Measurements from ENCODE around the gene SHROOM3. TPM values are rescaled to one million over a fixed set of nuclear protein-coding genes. Genes with fewer than 3 reads are reported as not detected.

SHROOM3 gene
- total RNA-seq, 4 donors from 2014 or later = 29.5 to 127 (median 59.9) TPM

DNA sequence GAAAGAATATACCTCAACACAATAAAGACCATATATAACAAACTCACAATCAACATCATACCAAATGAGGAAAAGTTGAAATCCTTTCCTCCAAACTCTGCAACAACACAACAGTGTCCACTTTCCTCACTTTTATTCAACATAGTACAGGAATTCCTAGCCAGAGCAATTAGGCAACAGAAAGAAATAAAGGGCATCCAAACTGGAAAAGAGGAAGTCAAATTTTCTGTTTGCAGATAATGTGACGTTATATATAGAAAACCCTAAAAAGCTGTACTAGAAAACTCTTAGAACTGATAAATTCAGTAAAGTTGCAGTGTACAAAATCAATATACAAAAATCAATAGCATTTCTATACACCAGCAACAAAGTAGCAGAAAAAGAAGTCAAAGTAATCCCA is 355.3 kb downstream of the SHROOM3 start:
- Histone ChIP-seq H3K36me3 (no peaks in the 10 kb centered on the region), H3K4me3 (no peak overlapping the region), H3K4me1 (no peaks in the 10 kb centered on the region), H3K27me3 (no peaks in the 10 kb centered on the region), H3K9me3 (no peaks in the 10 kb centered on the region), H3K27ac (no peak overlapping the region)
- 73 to 100% methylated on average over 1 of the region's 1 CpG for WGBS, 2 donors (ENCODE audit: low coverage in 1 of 2)
- ATAC-seq = no peak
- no peak for TF ChIP-seq POLR2A (IDR thresholded peaks at IDR 0.05)
- TF ChIP-seq POLR2AphosphoS5 (IDR thresholded peaks at IDR 0.05) = no peak
- TF ChIP-seq CTCF (IDR thresholded peaks at IDR 0.05) = no peak
- no peak for TF ChIP-seq EP300 (IDR thresholded peaks at IDR 0.05)

DNA sequence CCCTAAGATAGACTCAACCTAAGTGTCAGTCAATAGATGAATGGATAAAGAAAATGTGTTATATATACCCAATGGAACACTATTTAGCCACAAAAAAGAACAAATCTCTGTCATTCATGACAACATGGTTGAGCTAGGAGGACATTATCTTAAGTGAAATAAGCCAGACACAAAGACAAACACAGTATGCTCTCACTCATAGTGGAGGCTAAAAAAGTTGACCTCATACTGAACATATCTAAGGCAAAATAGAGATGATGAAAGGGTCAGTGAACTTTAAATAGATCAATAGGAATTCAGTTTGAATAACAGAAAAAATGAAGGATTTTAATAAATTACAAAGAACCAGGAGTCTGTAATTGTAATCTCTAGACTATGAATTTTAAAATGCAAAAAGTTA is 356.4 kb downstream of the SHROOM3 start:
- Histone ChIP-seq H3K27ac (no peak overlapping the region), H3K4me3 (no peak overlapping the region), H3K9me3 (no peaks in the 10 kb centered on the region), H3K4me1 (no peaks in the 10 kb centered on the region), H3K36me3 (no peaks in the 10 kb centered on the region), H3K27me3 (no peaks in the 10 kb centered on the region)
- no peak for ATAC-seq
- TF ChIP-seq EP300 (IDR thresholded peaks at IDR 0.05) (no peak), CTCF (IDR thresholded peaks at IDR 0.05) (no peak), POLR2A (IDR thresholded peaks at IDR 0.05) (no peak), POLR2AphosphoS5 (IDR thresholded peaks at IDR 0.05) (no peak)

GRCh38 chr4:76792418-76792817 is 357.4 kb downstream of the SHROOM3 start:
- no peak for ATAC-seq

GRCh38 chr4:76795243-76795642 is 360.2 kb downstream of the SHROOM3 start:
- TF ChIP-seq CTCF (IDR thresholded peaks at IDR 0.05) (no peak), EP300 (IDR thresholded peaks at IDR 0.05) (no peak), POLR2AphosphoS5 (IDR thresholded peaks at IDR 0.05) (no peak), POLR2A (IDR thresholded peaks at IDR 0.05) (no peak)
- ATAC-seq = no peak
- Histone ChIP-seq H3K4me3 (no peak overlapping the region), H3K36me3 (no peaks in the 10 kb centered on the region), H3K27me3 (no peaks in the 10 kb centered on the region), H3K9me3 (no peaks in the 10 kb centered on the region), H3K4me1 (no peaks in the 10 kb centered on the region), H3K27ac (no peak overlapping the region)

More at GRCh38 chr4:76792418-76792817, 357.4 kb downstream of the SHROOM3 start:
- no peaks in the 10 kb centered on the region for H3K9me3 ChIP-seq
- no peak overlapping the region for H3K27ac ChIP-seq
- TF ChIP-seq EP300 (IDR thresholded peaks at IDR 0.05) (no peak), POLR2A (IDR thresholded peaks at IDR 0.05) (no peak), CTCF (IDR thresholded peaks at IDR 0.05) (no peak), POLR2AphosphoS5 (IDR thresholded peaks at IDR 0.05) (no peak)
- no peaks in the 10 kb centered on the region for H3K27me3 ChIP-seq
- no peak overlapping the region for H3K4me3 ChIP-seq
- no peaks in the 10 kb centered on the region for H3K4me1 ChIP-seq
- H3K36me3 ChIP-seq = no peaks in the 10 kb centered on the region

- Histone ChIP-seq H3K9me3 (no peaks in the 10 kb centered on the region), H3K27me3 (no peaks in the 10 kb centered on the region), H3K4me3 (no peak overlapping the region), H3K27ac (no peak overlapping the region), H3K4me1 (peaks cover 0 to 13% (median 0%) of the 10 kb centered on the region in 3 donors), H3K36me3 (no peaks in the 10 kb centered on the region)
- WGBS, 2 donors (ENCODE audit: low coverage in 1 of 2) = 61% methylated on average over 7 of the region's 7 CpGs; no CpG with 5 or more reads in 1 of the 2 donors
- no peak for TF ChIP-seq EP300 (IDR thresholded peaks at IDR 0.05)
- no peak for TF ChIP-seq CTCF (IDR thresholded peaks at IDR 0.05)
- TF ChIP-seq POLR2AphosphoS5 (IDR thresholded peaks at IDR 0.05) = no peak
- no peak for TF ChIP-seq POLR2A (IDR thresholded peaks at IDR 0.05)
- no peak for ATAC-seq
Observed at GRCh38 chr4:76799140-76799539, 364.1 kb downstream of the SHROOM3 start.
